GM12874 (cell line): ENCODE results near the gene AKAP13.

Source experiments
- CTCF ChIP-seq: IDR thresholded peaks from 2 replicates; pipeline ENCODE4 v1.5.1; 2011; ENCODE audit warnings: low read depth, mild to moderate bottlenecking, control low read depth, low read length, moderate library complexity; ENCODE audit not compliant: insufficient read depth

The AKAP13 gene

GRCh38 chr15:85785887-85786780, 405.7 kb downstream of the AKAP13 start:
- TF ChIP-seq CTCF = no peak

- TF ChIP-seq CTCF = no peak
Observed at GRCh38 chr15:85786781-85787114, 406.3 kb downstream of the AKAP13 start.

GRCh38 chr15:85788771-85789495, 408.5 kb downstream of the AKAP13 start:
- no peak for TF ChIP-seq CTCF

- no peak for TF ChIP-seq CTCF
Observed at GRCh38 chr15:85789496-85789875, 409.1 kb downstream of the AKAP13 start.

- no peak for TF ChIP-seq CTCF
Observed at GRCh38 chr15:85792102-85792731, 411.8 kb downstream of the AKAP13 start.

- no peak for TF ChIP-seq CTCF
Observed at GRCh38 chr15:85792912-85793590, 412.6 kb downstream of the AKAP13 start.
